ENCODE results near the gene PCDH9.

The PCDH9 gene

DNA sequence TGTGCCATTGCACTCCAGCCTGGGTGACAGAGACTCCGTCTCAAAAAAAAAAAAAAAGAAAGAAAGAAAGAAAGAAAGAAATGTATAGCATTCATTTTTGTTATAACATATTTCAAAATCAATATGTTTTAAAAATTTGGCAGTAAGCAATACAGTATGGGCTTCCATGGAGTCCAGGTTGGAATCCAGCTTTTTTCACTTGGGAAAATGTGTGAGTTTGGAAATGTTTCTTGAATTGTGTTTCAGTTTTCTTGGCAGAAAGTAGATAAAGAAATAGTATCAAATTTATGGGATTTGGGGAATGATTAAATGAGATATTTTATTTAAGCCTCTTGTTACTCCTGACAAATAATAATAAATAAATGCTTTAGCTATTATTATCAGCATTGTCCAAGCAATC, 225.6 kb downstream of the PCDH9 start:
- TF ChIP-seq TAF1 (IDR thresholded peaks at IDR 0.05; ENCODE audit: borderline replicate concordance, insufficient read depth, low read length): no peak
- TF ChIP-seq POLR2AphosphoS5 (IDR thresholded peaks at IDR 0.05; ENCODE audit: low read depth, low read length): no peak
- TF ChIP-seq SIN3A (IDR thresholded peaks at IDR 0.05; ENCODE audit: borderline replicate concordance, insufficient read depth, low read length): no peak
- no peak for TF ChIP-seq FOXP2 (optimal IDR thresholded peaks at IDR 0.05; ENCODE audit: borderline replicate concordance, extremely low read depth, extremely low read length, insufficient read depth)
- TF ChIP-seq REST (IDR thresholded peaks at IDR 0.05; ENCODE audit: insufficient read depth in 1 of 2, low read depth in 2 of 2, low read length in 2 of 2): no peak

- TF ChIP-seq TAF1 (IDR thresholded peaks at IDR 0.05; ENCODE audit: borderline replicate concordance, insufficient read depth, low read length) (no peak), FOXP2 (optimal IDR thresholded peaks at IDR 0.05; ENCODE audit: borderline replicate concordance, extremely low read depth, extremely low read length, insufficient read depth) (no peak), POLR2AphosphoS5 (IDR thresholded peaks at IDR 0.05; ENCODE audit: low read depth, low read length) (no peak), SIN3A (IDR thresholded peaks at IDR 0.05; ENCODE audit: borderline replicate concordance, insufficient read depth, low read length) (no peak), REST (IDR thresholded peaks at IDR 0.05; ENCODE audit: insufficient read depth in 1 of 2, low read depth in 2 of 2, low read length in 2 of 2) (no peak)
Measured at GRCh38 chr13:67003743-67004142, 226.4 kb downstream of the PCDH9 start.

- no peak for TF ChIP-seq REST (IDR thresholded peaks at IDR 0.05; ENCODE audit: insufficient read depth in 1 of 2, low read depth in 2 of 2, low read length in 2 of 2)
- TF ChIP-seq POLR2AphosphoS5 (IDR thresholded peaks at IDR 0.05; ENCODE audit: low read depth, low read length): no peak
- TF ChIP-seq SIN3A (IDR thresholded peaks at IDR 0.05; ENCODE audit: borderline replicate concordance, insufficient read depth, low read length): no peak
- TF ChIP-seq TAF1 (IDR thresholded peaks at IDR 0.05; ENCODE audit: borderline replicate concordance, insufficient read depth, low read length): no peak
- TF ChIP-seq FOXP2 (optimal IDR thresholded peaks at IDR 0.05; ENCODE audit: borderline replicate concordance, extremely low read depth, extremely low read length, insufficient read depth): no peak
Measured at GRCh38 chr13:67001363-67001762, 228.8 kb downstream of the PCDH9 start.

GRCh38 chr13:66996503-66996902, 233.6 kb downstream of the PCDH9 start:
- no peak for TF ChIP-seq REST (IDR thresholded peaks at IDR 0.05; ENCODE audit: insufficient read depth in 1 of 2, low read depth in 2 of 2, low read length in 2 of 2)

GRCh38 chr13:66995203-66995611, 234.9 kb downstream of the PCDH9 start:
- TF ChIP-seq FOXP2 (optimal IDR thresholded peaks at IDR 0.05; ENCODE audit: borderline replicate concordance, extremely low read depth, extremely low read length, insufficient read depth) (no peak), SIN3A (IDR thresholded peaks at IDR 0.05; ENCODE audit: borderline replicate concordance, insufficient read depth, low read length) (no peak), POLR2AphosphoS5 (IDR thresholded peaks at IDR 0.05; ENCODE audit: low read depth, low read length) (no peak), REST (IDR thresholded peaks at IDR 0.05; ENCODE audit: insufficient read depth in 1 of 2, low read depth in 2 of 2, low read length in 2 of 2) (no peak), TAF1 (IDR thresholded peaks at IDR 0.05; ENCODE audit: borderline replicate concordance, insufficient read depth, low read length) (no peak)
